Hematopoietic multipotent progenitor cell treated with erythropoietin and hydrocortisone succinate and interleukin-3 and kit ligand, for 17 days (in vitro differentiated cells): Measurements from ENCODE around the gene ZMIZ1.

Source experiments
- DNase-seq: peaks from one replicate; pipeline ENCODE4 v3.0.0-alpha.2; 2015; ENCODE audit warnings: low spot score

ZMIZ1 gene

DNA sequence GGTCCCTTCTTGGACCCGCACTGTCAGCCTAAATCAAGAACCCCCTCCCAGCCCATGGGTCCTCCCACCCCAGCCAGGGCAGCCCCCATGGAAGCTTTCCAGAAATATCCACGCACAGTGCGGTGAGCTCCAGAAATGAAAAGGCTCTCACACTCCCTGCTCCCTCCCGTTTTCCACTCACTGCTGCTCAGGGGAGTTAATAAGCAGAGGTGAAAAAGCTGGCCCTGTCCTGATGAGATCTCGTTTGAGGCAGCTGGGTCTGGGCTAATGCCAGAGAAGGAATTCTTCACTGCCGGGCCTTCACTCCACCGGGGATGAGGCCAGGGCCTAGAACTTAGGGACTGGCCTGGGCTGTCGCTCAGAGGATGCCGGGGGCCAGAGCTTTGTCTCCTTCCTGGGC lies 102.2 kb downstream of the ZMIZ1 start:
- DNase-seq, result no peak

GRCh38 chr10:79171504-79171903 lies 102.7 kb downstream of the ZMIZ1 start:
- no peak for DNase-seq

DNA sequence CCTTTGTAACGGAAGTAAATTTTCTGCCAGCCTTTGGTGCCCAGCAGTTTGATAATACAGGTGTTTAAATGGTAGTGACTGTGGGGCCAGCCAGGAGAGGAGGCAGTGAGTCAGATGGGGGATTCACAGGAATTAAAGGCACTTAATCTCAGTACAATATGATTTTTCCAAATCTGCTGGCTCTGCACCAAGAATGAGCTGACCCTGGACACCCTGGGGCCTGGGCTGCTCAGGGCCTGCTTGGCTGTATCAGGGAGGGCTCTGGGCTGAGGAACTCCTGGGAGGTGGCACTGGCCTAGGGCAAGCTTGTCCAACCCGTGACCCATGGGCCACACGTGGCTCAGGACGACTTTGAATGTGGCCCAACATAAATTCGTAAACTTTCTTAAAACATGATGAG lies 104.1 kb downstream of the ZMIZ1 start:
- no peak for DNase-seq

- DNase-seq, result no peak
These were observed 105.0 kb downstream of the ZMIZ1 start for GRCh38 chr10:79173582-79174262.

DNA sequence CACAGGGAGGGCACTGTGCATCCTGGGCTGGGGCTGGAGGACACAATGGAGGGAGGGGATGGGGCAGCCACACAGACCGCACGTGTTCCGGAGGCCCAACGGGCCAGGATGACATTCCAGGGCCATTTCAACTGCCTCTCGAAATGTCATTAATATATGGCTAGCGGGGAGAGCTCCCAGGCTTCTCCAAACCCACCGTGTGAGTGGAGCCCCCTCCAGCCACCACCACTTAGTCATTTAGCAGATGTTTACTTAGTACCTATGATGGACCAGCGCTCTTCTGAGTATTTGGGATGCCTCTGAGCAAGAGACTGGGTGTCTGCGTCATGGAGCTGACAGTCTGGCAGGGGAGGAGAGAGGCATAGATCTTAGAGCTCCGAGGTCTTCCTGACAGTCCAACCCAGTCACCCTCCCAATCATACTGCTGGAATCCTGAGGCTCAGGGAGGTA lies 107.3 kb downstream of the ZMIZ1 start:
- DNase-seq, result no peak

- DNase-seq, result no peak
These were observed 108.3 kb downstream of the ZMIZ1 start for GRCh38 chr10:79176949-79177602.

DNA sequence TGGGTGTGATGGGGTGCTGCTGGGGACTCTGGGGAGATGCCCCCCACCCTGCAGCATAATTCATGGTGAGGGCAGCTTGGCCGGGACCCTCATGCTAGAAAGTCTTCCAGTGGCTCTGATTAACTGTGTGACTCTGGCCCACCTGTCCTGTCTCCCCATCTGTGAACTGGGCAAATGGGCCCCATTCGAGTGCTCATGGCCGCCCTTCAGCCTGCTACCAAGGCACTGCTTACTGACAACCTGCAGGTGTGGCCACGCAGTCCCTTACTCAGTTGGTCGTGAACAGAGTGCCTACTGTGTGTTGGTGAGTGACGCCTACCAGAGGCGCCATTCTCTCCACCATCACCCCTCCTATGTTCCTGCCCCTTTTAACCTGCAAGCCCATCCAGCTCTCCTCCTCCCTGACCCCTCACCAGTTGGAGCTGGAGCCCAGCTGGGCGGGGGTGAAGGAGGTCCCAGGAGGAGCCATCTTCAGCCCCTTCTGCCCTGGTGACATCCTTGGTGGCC lies 109.4 kb downstream of the ZMIZ1 start:
- no peak for DNase-seq

DNA sequence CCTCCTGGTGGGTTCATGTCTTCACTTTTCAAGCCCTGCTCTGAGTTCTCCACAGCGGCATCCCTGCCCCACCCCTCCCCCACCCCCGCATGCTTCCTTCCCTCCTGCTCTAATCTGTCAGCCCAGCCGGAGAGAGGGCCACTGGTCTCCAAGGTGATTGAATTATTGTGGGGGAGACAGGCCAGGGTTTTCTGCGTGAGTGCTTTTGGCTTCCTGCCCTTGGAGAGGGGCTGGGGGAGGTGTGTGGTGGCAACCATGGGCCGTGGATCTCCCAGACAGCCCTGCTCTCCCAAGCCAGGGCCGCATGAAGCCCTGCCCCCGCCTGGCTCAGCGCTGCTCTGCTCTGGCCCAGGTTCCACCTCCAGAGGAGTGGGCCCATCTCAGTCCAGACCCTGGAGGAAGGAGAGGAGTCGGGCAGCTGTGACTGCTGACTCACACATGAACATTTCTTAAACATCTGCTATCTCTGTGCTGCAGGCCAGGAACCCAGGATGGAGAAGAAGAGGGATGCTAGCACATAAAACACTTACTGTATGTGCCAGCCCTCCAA lies 109.9 kb downstream of the ZMIZ1 start:
- DNase-seq, result no peak

DNA sequence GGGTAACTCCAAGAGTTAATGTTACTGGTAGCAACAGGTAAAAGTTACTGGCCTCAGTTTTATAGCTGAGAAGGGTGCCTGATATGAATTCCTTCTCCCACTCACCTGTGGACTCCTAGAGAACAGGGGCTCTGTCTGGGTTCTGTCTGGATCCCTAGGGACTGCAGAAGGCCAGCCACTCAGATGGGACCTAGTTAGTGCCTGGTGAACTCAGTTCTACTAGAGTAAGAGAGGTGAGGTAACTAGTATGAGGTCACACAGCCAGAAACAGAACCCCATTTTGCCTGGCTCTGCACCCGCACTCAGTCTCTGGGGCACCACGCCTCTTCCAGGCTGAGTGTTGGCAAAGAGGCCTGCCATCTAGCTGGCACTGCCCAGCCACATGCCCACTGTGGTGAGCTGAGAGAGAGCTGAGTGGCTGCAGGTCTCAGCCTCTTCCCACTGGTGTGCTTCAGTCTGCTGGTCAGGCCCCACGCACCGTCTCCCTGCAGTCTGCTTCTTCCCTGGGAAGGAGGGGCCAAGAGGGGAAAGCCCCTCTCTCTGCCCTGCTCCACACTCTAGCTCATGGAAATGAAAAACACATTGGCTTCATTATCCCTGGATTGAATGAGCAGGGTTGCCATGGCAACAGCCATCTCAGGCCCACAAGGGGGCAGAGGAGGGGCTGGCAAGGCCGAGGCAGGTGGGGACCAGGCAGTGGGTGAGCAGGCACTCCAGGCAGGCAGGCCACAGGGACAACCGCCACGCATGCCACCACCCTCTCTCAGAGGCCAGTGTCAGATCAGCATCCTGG lies 110.6 kb downstream of the ZMIZ1 start:
- DNase-seq, result no peak

- DNase-seq, result no peak
These were observed 111.2 kb downstream of the ZMIZ1 start for GRCh38 chr10:79179957-79180309.

- DNase-seq, result no peak
These were observed 111.9 kb downstream of the ZMIZ1 start for GRCh38 chr10:79180414-79181221.

- DNase-seq, result no peak
These were observed 112.5 kb downstream of the ZMIZ1 start for GRCh38 chr10:79181227-79181626.

DNA sequence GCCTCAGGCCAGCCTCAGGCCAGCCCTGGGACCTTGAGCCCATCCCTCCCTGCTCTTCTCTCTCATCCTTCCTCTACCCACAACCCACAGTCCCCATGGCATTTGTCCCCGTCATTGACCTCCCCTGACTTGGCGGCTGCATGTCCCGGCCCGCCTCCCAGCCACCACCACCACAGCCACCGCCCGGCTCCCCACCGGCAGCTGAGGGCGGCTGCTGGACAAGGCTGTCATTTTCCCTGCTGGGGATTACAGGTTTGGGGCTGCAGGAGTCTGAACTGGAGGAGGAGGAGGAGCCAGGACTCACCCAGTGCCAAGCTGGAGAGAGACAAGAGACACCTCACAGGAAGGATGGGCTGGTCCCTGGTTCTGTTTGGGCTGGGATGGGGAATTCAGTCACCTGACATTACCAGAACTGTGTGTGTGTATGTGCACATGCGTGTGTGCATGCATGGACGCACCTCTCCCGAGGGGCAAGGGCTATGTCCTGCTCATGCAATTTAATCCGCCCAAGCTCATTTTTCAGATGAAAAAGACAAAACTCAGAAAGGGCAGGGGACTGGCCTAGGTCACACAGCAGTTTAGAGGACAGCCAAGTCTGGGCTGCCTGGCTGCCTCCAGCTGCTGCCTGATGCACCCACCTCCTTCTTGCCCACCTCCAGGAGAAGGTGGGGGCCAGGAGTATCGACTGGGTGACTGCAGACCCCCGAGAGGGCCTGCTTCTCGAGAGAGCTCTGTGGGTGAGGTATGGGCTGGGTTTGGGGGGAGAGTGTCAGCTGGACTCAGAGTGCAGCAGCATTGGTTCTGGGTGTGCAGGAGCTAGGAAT lies 113.1 kb downstream of the ZMIZ1 start:
- DNase-seq, result no peak

GRCh38 chr10:79182781-79183467 lies 114.2 kb downstream of the ZMIZ1 start:
- no peak for DNase-seq

DNA sequence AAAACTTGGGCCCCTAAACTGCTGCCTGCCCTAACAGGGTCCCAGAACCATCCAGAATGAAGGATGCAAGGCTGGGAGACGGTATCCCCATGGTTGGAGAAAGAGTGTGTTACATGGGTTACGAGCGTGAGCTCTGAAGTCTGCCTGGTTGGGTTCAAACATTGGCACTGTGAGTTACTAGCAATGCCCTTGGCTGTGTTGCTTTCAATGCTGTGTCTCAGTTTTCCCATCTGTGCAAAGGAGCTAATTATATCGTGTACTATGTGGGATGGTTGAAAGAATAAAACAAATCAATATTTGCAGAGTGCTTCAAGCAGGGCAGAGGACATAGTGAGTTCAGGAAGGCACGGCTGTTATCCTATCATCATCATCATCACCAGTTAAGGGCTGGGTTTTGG lies 114.7 kb downstream of the ZMIZ1 start:
- no peak for DNase-seq

DNA sequence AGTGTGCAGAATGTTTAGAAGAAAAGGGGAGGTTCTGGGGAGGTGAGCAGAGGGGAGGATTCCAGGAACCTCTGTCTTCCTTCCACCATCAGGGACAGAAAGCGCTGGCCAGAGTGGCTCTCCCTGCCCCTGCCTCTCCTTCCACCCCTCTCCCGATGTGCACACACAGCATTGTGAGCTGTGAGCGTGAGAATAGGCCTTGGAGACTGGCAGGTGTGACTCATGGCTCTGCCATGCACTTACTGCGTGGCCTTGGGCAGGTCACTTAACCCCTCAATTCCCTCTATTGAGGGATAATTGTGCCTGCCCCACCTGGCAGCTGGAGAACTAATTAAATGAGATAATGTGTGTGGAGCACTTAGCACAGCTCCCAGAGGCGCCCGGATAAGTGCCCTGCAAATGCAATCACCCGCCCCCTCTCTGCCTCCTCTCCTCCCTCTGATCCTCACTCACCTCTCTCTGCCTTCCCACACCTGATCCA lies 115.4 kb downstream of the ZMIZ1 start:
- DNase-seq, result no peak

GRCh38 chr10:79184657-79185056 lies 115.9 kb downstream of the ZMIZ1 start:
- DNase-seq, result no peak

DNA sequence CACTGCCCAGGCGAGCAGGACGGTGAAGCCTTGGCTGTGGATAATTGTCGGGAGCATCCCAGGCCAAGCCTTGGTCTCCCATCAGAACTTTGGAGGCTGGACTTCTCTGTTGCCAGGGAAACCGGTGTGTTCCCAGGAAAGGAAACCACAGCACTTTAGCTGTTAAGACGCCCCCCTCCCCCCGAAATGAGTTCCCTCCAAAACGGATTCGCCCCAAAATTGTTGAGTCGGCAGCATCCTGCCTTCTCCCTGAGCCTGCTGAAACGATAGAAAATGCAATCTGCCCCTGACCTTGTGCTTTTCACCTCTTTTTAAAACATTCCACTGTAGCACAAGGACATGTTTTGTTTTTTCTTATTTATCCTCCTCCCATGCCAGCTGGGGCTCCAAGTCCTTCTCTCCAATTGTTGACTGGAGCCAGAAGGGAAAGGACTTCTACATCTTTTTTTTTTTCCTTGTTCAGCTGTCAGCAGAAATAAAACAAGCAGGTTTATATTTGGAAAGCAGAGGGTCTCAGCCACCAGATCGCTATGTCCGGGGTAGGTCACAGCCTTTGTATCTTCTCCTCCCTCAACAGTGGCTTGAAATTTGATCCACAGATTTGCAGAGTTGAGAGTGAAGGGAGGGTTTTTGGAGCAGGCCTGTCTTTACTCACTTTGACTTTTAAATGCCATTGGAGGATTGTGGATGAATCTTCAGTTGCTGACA lies 116.5 kb downstream of the ZMIZ1 start:
- no peak for DNase-seq

- no peak for DNase-seq
These were observed 117.1 kb downstream of the ZMIZ1 start for GRCh38 chr10:79185796-79186374.
